H1 (cell line): ENCODE measurements around the gene HK1. TPM values are rescaled to one million over a fixed set of nuclear protein-coding genes. Genes with fewer than 3 reads are reported as not detected.
A peak's percentile ranks its signal among the peaks of the same experiment; 100 is the strongest.

Experiments used
- CTCF ChIA-PET: fragments of 300-600 bp; sonication (Branson Sonifier 250); formaldehyde crosslinking; loops from one replicate; lab custom pipeline; 2021; ENCODE audit not compliant: partially characterized antibody; lab: Charles Lee
- POLR2A ChIA-PET: fragments of 300-600 bp; sonication (Branson Sonifier 250); formaldehyde crosslinking; loops from one replicate; lab custom pipeline; 2021; ENCODE audit warnings: inconsistent platforms; ENCODE audit not compliant: partially characterized antibody; lab: Charles Lee
- DNase-seq, 2 experiments: peaks; one replicate each; pipeline versions ENCODE4 v3.0.0 to v3.0.0-alpha.2; 2010 to 2022; ENCODE audit warnings: low spot score in 2 of 2, low read depth in 1 of 2, mixed read lengths in 1 of 2
- FAIRE-seq: peaks from 2 replicates; lab custom pipeline; 2011; peaks lifted over from hg19 to GRCh38; lab: Jason Lieb, UNC
- H2AFZ ChIP-seq: 2 replicates; pipeline ENCODE4 v1.8.1; 2012; ENCODE audit warnings: low read length, inconsistent platforms
- H2AK5ac ChIP-seq: 2 replicates; pipeline ENCODE4 v1.6.1; 2013; ENCODE audit warnings: low read depth, low read length
- H2BK120ac ChIP-seq: replicated peaks from 2 replicates; pipeline ENCODE3; 2013; ENCODE audit warnings: low read depth, low read length, inconsistent platforms
- H2BK12ac ChIP-seq: 2 replicates; pipeline ENCODE4 v1.6.1; 2013; ENCODE audit warnings: low read depth, low read length
- H2BK15ac ChIP-seq: 2 replicates; pipeline ENCODE4 v1.6.1; 2013; ENCODE audit warnings: low read length
- H2BK20ac ChIP-seq: 2 replicates; pipeline ENCODE4 v1.6.1; 2013; ENCODE audit warnings: low read length
- H2BK5ac ChIP-seq: 2 replicates; pipeline ENCODE4 v1.6.1; 2013; ENCODE audit warnings: low read depth, low read length
- H3K14ac ChIP-seq: 2 replicates; pipeline ENCODE4 v1.6.1; 2013; ENCODE audit warnings: inconsistent platforms; ENCODE audit not compliant: insufficient read length
- H3K18ac ChIP-seq: 2 replicates; pipeline ENCODE4 v1.6.1; 2013; ENCODE audit warnings: low read length; ENCODE audit errors: extremely low read depth
- H3K23ac ChIP-seq: 2 replicates; pipeline ENCODE4 v1.6.1; 2013; ENCODE audit warnings: inconsistent platforms; ENCODE audit not compliant: insufficient read length
- H3K23me2 ChIP-seq: 2 replicates; pipeline ENCODE4 v1.6.1; 2013; ENCODE audit warnings: low read depth, low read length
- H3K27ac ChIP-seq: 2 replicates; pipeline ENCODE4 v1.6.1; 2011; ENCODE audit warnings: low read depth, low read length, inconsistent platforms
- H3K27me3 ChIP-seq, 4 experiments: replicated peaks in 1 of 4; 1 replicate in 1 of 4; 2 replicates in 3 of 4; pipeline versions ENCODE4 v1.6.1 to v1.8.1; 2011 to 2013; ENCODE audit warnings: low read length in 3 of 4, mild to moderate bottlenecking in 3 of 4, inconsistent platforms in 2 of 4, mixed read lengths in 2 of 4, moderate library complexity in 1 of 4; ENCODE audit not compliant: control insufficient read depth in 3 of 4, insufficient read depth in 3 of 4; ENCODE audit errors: extremely low read depth in 1 of 4
- H3K36me3 ChIP-seq, 4 experiments: 2 replicates each; pipeline versions ENCODE4 v1.6.1 to v1.8.1; 2011 to 2013; ENCODE audit warnings: mild to moderate bottlenecking in 4 of 4, low read length in 3 of 4, moderate library complexity in 2 of 4, control low read depth in 1 of 4, inconsistent platforms in 1 of 4; ENCODE audit not compliant: insufficient read depth in 4 of 4, control insufficient read depth in 2 of 4
- H3K4ac ChIP-seq: replicated peaks from 2 replicates; pipeline ENCODE3; 2013; ENCODE audit warnings: low read length, low read depth, mixed read lengths, inconsistent platforms; ENCODE audit not compliant: insufficient read length
- H3K4me1 ChIP-seq, 4 experiments: replicated peaks in 1 of 4; 1 replicate in 1 of 4; 2 replicates in 3 of 4; pipeline versions ENCODE4 v1.6.1 to v1.8.1; 2011 to 2013; ENCODE audit warnings: low read length in 3 of 4, inconsistent platforms in 2 of 4, mixed read lengths in 1 of 4; ENCODE audit not compliant: insufficient read depth in 4 of 4, control insufficient read depth in 3 of 4
- H3K4me2 ChIP-seq, 2 experiments: 2 replicates each; pipeline versions ENCODE4 v1.6.1 to v1.8.1; 2011 to 2013; ENCODE audit warnings: low read depth in 2 of 2, low read length in 2 of 2, control low read depth in 1 of 2, inconsistent platforms in 1 of 2, mild to moderate bottlenecking in 1 of 2; ENCODE audit not compliant: insufficient read depth in 1 of 2
- H3K4me3 ChIP-seq, 4 experiments: fragments of 200-600, 300-600 bp in 1 of 4; sonication (generic), shearing (Covaris generic), sonication (Bioruptor Twin) in 1 of 4; 2 replicates each; pipeline versions ENCODE4 v1.5.1 to v1.8.1; 2011 to 2016; ENCODE audit warnings: low read length in 4 of 4, low read depth in 3 of 4, control low read depth in 2 of 4, inconsistent platforms in 2 of 4, mild to moderate bottlenecking in 2 of 4, mixed read lengths in 1 of 4, moderate library complexity in 1 of 4; ENCODE audit not compliant: insufficient read depth in 2 of 4; ENCODE audit errors: extremely low read depth in 1 of 4
- H3K56ac ChIP-seq: replicated peaks from 2 replicates; pipeline ENCODE3; 2013; ENCODE audit warnings: low read depth, mild to moderate bottlenecking, mixed read lengths, low read length, inconsistent platforms; ENCODE audit not compliant: insufficient read length
- H3K79me1 ChIP-seq: 2 replicates; pipeline ENCODE4 v1.6.1; 2013; ENCODE audit warnings: low read depth, low read length, control low read depth
- H3K79me2 ChIP-seq, 2 experiments: 2 replicates each; pipeline versions ENCODE4 v1.6.1 to v1.8.1; 2012 to 2013; ENCODE audit warnings: low read length in 2 of 2, mild to moderate bottlenecking in 2 of 2, inconsistent platforms in 1 of 2; ENCODE audit not compliant: insufficient read depth in 2 of 2, control insufficient read depth in 1 of 2
- H3K9ac ChIP-seq, 4 experiments: replicated peaks in 1 of 4; 1 replicate in 1 of 4; 2 replicates in 3 of 4; pipeline versions ENCODE4 v1.6.1 to v1.8.1; 2011 to 2013; ENCODE audit warnings: low read depth in 3 of 4, low read length in 3 of 4, control low read depth in 2 of 4, mild to moderate bottlenecking in 2 of 4, moderate library complexity in 2 of 4, inconsistent platforms in 1 of 4; ENCODE audit errors: extremely low read depth in 1 of 4
- H3K9me3 ChIP-seq, 2 experiments: 2 replicates each; pipeline versions ENCODE4 v1.6.1 to v1.8.1; 2012 to 2013; ENCODE audit warnings: mild to moderate bottlenecking in 2 of 2, moderate library complexity in 2 of 2, control low read depth in 1 of 2, inconsistent platforms in 1 of 2, low read depth in 1 of 2, low read length in 1 of 2, mixed read lengths in 1 of 2; ENCODE audit not compliant: insufficient read depth in 2 of 2
- H4K20me1 ChIP-seq, 2 experiments: replicated peaks in 1 of 2; 2 replicates each; pipeline versions ENCODE3 to v1.8.1; 2011 to 2013; ENCODE audit warnings: inconsistent platforms in 2 of 2, low read length in 2 of 2, mild to moderate bottlenecking in 1 of 2; ENCODE audit not compliant: insufficient read depth in 2 of 2, control insufficient read depth in 1 of 2
- H4K5ac ChIP-seq: 2 replicates; pipeline ENCODE4 v1.6.1; 2013; ENCODE audit warnings: low read length, low read depth, mixed read lengths, inconsistent platforms; ENCODE audit not compliant: insufficient read length
- H4K8ac ChIP-seq: 2 replicates; pipeline ENCODE4 v1.8.0; 2013; ENCODE audit warnings: mild to moderate bottlenecking, moderate library complexity, low read length, inconsistent platforms; ENCODE audit not compliant: insufficient read depth; ENCODE audit errors: extremely low read depth
- H4K91ac ChIP-seq: replicated peaks from 2 replicates; pipeline ENCODE3; 2013; ENCODE audit warnings: low read length, mixed read lengths, inconsistent platforms; ENCODE audit not compliant: insufficient read length
- BRCA1 ChIP-seq: IDR thresholded peaks from 2 replicates; pipeline ENCODE4 v1.6.1; 2012; ENCODE audit warnings: low read depth, low read length, improper control_type of control experiment
- KDM1A ChIP-seq: fragments of 200-600, 300-600 bp; sonication (generic); IDR thresholded peaks from 2 replicates; pipeline ENCODE4 v1.7.1; 2016; ENCODE audit warnings: mild to moderate bottlenecking, low read length, borderline replicate concordance
- SIRT6 ChIP-seq: IDR thresholded peaks from one replicate; pipeline ENCODE4 v1.7.1; 2012; ENCODE audit warnings: low read length, inconsistent platforms
- WGBS, 2 experiments: shearing (Covaris generic) in 1 of 2; methylation state at CpG; one replicate each; pipeline versions ENCODE4 v1.1.6 to v1.1.7; 2013 to 2015; ENCODE audit warnings: low lambda C conversion rate in 2 of 2, mixed read lengths in 2 of 2, inconsistent platforms in 1 of 2, low coverage in 1 of 2, missing lambda C conversion rate in 1 of 2; ENCODE audit not compliant: insufficient replicate concordance in 2 of 2, insufficient coverage in 1 of 2, insufficient read length in 1 of 2; ENCODE audit errors: extremely low coverage in 1 of 2, missing lambda C conversion rate in 1 of 2; 5-methylcytosine and 5-hydroxymethylcytosine counted together
- polyA plus RNA-seq, 7 experiments: library from polyadenylated mRNA; depleted of rRNA in 3 of 7; stranded (reverse) in 5 of 7; unstranded in 2 of 7; fragments of >200 nt in 5 of 7; fragments of 200-250 nt in 2 of 7; gene quantifications; 1 replicate in 5 of 7; 2 replicates in 1 of 7; 4 replicates in 1 of 7; pipeline versions ENCODE4 v1.2.1 to v1.2.3, GENCODE V29; 2011 to 2013; ENCODE audit warnings: missing spikeins in 2 of 7, mixed read lengths in 2 of 7
- total RNA-seq: library from RNA; stranded (reverse); fragmentation: NEBNext Ultra II Directional; extraction: Animal tissue kit (Norgen Biotek cat#: 25700); gene quantifications from 2 replicates; pipeline ENCODE4 v1.2.1, GENCODE V29; 2021

Gene HK1
- total and polyA plus RNA-seq, 2 of the 8 experiments (the other 6 are each of a cell fraction or from before 2014, with no cell fraction given), result 55.8 to 247 TPM

GRCh38 chr10:69385454-69386350, 107.4 kb downstream of the HK1 start:
- H3K9ac ChIP-seq, result no peak overlapping the region
- CTCF ChIA-PET, result interaction anchor here (1.7 to 3.4 kb wide), 3 partner anchors 13 to 147 kb away, joined by 3 to 14 read pairs (median 9); no protein-coding TSS in a partner anchor

More at GRCh38 chr10:69385454-69386350, 107.4 kb downstream of the HK1 start:
- H3K23me2 ChIP-seq, result no peaks in the 10 kb centered on the region
- no peak overlapping the region for H2AK5ac ChIP-seq
- H2BK20ac ChIP-seq, result no peak overlapping the region
- peaks cover 9% of the 10 kb centered on the region; the same call in 1 of the 2 replicates for H3K79me1 ChIP-seq
- H3K4me3 ChIP-seq, result no peak overlapping the region
- H4K8ac ChIP-seq, result no peak overlapping the region
- H3K4me1 ChIP-seq, result peaks cover 6 to 16% (median 12%) of the 10 kb centered on the region in 4 experiments
- no peak overlapping the region for H3K56ac ChIP-seq
- H3K36me3 ChIP-seq, result peaks cover 16 to 62% (median 51%) of the 10 kb centered on the region in 4 experiments
- POLR2A ChIA-PET, result interaction anchor here (1.2 kb wide), 1 partner anchor 11 kb away, joined by 3 read pairs; no protein-coding TSS in a partner anchor
- no peak overlapping the region for H2AFZ ChIP-seq
- TF ChIP-seq BRCA1 (no peak), SIRT6 (no peak), KDM1A (no peak)
- H3K79me2 ChIP-seq, result no peaks in the 10 kb centered on the region
- H3K18ac ChIP-seq, result no peak overlapping the region
- no peak overlapping the region for H4K91ac ChIP-seq
- H2BK120ac ChIP-seq, result no peak overlapping the region
- no peak overlapping the region for H3K4me2 ChIP-seq
- H3K14ac ChIP-seq, result no peak overlapping the region
- no peaks in the 10 kb centered on the region for H3K9me3 ChIP-seq
- H4K20me1 ChIP-seq, result no peaks in the 10 kb centered on the region
- DNase-seq, result no peak
- no peak overlapping the region for H3K27ac ChIP-seq
- no peak overlapping the region for H2BK12ac ChIP-seq
- 88% methylated on average over 11 of the region's 11 CpGs; no CpG with 5 or more reads in 1 of the 2 experiments for WGBS, 2 experiments
- no peak overlapping the region for H2BK15ac ChIP-seq
- H4K5ac ChIP-seq, result no peak overlapping the region
- peak overlapping the region; percentile 5; the same call in 1 of the 2 replicates for H2BK5ac ChIP-seq
- no peak overlapping the region for H3K23ac ChIP-seq
- FAIRE-seq, result no peak
- no peak overlapping the region for H3K4ac ChIP-seq
- no peaks in the 10 kb centered on the region for H3K27me3 ChIP-seq
